Amygdala (tissue), 56 donors: ENCODE data around the gene PCED1A.
A peak's percentile ranks its signal among the peaks of the same experiment; 100 is the strongest.

Experiments used
- DNase-seq, 56 donors: peaks; one replicate each; lab custom pipeline; 2025; lab: John Stamatoyannopoulos, UW

Gene PCED1A

DNA sequence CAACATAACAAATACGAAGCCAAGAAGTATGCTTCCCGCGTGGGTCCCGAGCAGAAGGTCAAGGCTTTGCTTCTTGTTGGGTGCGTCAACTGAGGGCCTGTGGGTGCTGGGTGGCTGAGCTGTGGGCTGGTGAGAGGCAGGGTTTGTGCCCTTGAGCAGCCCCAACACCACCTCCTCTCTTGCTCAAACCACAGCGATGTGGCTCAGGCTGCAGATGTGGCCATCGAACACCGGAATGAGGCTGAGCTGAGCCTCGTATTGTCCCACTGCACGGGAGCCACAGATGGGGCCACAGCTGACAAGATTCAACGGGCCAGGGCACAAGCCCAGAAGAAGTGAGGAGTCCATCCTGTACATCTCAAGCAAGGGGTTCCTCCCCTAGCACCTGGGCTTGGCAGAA lies 25.8 kb upstream of the PCED1A start:
- DNase-seq: no peak

DNA sequence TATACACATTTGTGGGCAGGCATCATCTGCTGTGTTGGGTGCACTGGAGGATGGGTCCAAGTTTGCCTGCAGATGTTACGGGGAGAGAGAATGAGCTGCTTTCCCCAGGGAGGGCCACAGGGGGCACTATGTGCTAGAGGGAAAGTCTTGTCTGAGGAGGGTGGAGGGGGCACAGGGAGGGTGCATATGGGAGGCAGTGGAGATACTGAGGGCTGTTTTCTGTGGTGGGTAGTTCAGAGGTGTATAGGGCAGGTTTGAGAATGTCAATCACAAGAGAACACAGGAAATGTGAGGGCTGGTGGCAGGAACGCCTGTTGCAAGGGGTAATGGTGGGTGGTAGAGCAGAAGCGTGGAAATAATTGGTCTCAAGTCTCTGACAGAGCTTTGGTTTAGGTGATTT lies 25.2 kb upstream of the PCED1A start:
- peak in 4 of 56 donors; percentile 6 to 24 (median 11) for DNase-seq

DNA sequence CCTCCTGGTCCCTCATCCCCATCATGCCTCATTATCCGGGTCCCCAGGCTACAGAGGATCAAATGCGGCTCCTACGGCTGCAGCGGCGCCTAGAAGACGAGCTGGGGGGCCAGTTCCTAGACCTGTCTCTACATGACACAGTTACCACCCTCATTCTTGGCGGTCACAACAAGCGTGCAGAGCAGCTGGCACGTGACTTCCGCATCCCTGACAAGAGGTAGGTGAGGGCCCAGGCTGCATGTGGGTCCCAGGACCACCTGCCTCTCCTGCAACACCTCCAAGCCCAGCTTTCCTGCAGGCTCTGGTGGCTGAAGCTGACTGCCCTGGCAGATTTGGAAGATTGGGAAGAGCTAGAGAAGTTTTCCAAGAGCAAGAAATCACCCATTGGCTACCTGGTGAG lies 24.6 kb upstream of the PCED1A start:
- DNase-seq: no peak

DNA sequence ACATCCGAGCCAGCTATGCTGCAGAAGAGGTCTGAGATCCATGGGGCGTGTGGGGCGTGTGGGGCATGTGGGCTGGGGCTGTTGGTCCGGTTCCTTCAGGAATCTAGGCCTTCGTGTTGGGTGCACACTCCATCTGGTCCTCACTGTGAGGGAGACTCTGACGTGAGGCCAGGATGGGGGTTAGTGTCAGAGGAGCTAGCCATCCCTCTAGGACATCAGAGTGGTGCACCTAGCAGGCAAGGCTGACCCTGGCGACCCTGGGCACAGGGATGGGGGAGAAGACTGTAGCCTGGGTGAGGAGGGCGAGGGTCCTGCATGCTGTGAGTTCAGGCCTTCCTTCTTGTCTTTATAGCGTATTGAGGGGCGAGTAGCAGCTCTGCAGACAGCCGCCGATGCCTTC lies 24.2 kb upstream of the PCED1A start:
- DNase-seq: no peak

DNA sequence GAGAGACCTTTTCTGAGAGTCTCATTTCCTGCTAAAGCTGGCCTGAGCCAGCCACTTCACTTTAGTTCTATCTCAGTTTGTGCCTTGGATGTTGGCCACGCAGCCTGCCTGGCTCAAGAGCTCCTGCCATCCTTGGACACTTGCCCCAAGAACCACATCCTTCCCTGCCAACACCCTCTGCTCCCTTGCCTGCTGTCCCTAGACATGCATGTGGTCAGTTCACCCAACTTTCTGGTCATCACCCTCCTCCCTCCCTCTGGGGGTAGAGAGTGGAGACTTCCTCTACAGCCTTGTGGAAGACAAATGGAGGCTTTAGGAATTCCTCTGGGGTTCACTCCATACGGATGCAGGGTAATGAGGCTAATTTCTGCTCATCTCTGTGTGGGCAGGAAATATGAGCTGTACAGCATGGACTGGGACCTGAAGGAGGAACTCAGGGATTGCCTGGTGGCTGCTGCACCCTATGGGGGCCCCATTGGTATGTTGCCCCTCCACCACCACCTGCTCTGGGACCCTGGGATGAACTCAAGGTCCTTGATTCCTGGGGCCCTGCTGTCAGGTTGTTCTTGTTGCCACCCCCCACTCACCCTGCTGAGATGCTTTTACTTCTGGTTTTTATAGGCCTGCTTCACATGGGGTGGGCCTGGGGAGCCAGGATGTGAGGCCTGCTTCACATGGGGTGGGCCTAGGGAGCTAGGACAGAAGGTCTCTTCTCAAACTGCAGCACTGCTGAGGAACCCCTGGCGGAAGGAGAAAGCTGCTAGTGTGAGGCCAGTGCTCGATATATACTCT lies 19.1 kb upstream of the PCED1A start:
- peak in 8 of 56 donors; percentile 12 to 36 (median 23) for DNase-seq

DNA sequence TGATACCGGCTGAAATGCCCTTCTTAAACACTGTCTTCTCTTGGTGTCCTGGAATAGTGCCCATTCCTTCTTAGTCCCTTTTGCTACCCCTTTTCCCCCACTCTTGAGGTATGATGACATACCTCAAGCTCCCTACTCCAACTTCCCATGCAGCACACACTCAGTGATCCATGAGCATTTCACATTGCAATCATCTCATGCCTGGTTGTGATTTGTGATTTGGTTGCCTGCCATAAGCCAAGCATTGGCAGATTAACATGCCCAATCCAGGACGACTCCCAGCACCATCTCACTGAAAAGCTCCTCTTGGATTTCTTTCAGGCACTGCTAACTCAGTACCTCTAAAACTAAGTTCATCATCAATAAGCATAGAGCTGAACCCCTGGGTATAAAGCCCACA lies 18.1 kb upstream of the PCED1A start:
- no peak for DNase-seq

DNA sequence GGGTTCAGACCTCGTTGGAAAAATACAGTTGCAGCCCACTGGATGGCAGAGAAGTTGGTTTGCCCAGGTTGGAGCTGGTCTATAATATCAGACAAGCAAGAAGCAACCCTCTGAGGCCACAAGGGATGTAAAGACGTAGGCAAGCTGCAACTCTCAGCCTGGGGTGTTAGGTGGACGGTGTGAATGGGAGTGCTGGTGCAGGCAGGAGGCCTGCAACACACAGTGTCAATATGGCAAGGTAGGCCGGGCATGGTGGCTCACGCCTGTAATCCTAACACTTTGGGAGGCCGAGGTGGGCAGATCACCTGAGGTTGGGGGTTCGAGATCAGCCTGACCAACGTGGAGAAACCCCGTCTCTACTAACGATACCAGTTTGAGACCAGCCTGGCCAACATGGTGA lies 10.6 kb upstream of the PCED1A start:
- no peak for DNase-seq

DNA sequence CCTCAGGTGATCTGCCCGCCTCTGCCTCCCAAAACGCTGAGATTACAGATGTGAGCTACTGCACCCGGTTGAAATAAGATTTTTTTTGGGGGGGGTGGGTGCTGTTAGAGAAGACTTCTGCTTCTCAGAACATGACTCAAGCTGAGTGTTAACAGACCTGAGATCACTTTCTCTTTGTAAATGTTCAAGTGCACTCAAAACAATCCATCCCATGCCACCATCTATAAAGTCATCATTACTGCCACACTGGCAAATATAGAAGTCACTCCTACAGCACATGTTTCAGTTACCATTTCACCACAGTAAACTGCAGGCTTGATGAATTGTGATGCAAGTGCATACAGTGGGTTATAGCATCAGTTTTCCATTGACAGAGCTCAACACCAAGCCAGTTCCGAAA lies 9.1 kb upstream of the PCED1A start:
- DNase-seq: no peak

DNA sequence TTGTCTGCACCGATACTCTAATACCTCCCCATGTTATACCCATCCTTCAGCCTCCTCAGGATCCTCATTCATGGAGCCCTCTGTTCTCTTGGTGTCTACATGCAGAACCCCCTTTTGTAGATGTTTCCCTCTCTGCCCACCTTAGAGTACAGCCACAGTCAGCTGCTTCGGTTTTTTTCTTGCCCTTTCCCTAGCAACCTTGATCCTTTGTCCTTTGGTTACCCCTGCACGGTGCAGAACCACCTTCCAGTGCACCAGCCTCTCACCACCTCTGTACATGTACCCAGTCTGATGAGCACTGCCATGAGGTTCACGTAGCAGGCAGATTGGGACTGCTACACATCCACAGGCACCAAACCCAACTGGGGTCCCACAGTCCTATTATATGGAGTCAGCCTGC lies 7.3 kb upstream of the PCED1A start:
- no peak for DNase-seq

DNA sequence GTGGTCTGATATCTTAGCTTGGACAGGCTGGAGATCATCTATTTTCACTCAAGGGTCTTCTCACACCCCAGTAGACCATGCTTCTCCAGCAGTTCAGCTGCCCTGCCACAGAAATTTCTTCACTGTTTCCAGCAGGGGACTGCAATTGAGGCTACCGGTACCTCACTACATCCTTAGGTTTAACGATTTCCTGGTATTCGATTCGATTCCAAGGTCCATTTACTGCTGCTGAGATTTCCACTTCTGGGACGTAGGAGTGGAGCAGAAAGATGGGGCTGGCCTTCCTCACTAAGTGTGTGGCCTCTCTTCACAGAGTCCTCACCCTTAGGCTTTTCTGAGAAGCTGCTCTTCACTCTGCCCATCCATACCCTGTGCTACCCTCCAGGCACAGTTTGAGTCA lies 6.2 kb upstream of the PCED1A start:
- DNase-seq: no peak

DNA sequence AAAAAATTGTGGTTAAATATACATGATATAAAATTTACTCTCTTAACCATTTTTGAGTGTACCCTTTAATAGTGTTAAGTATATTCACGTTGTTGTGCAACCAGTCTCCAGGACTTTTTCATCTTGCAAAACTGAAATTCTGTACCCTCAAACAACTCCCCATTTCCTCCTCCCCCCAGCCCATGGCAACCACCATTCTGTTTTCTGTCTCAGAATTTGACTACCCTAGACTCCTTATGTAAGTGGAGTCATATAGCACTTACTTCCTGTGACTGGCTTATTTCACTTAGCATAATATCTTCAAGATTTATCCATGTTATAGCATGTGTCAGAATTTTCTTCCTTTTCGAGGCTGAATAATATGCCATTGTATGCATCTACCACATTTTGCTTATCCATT lies 5.2 kb upstream of the PCED1A start:
- DNase-seq: no peak

DNA sequence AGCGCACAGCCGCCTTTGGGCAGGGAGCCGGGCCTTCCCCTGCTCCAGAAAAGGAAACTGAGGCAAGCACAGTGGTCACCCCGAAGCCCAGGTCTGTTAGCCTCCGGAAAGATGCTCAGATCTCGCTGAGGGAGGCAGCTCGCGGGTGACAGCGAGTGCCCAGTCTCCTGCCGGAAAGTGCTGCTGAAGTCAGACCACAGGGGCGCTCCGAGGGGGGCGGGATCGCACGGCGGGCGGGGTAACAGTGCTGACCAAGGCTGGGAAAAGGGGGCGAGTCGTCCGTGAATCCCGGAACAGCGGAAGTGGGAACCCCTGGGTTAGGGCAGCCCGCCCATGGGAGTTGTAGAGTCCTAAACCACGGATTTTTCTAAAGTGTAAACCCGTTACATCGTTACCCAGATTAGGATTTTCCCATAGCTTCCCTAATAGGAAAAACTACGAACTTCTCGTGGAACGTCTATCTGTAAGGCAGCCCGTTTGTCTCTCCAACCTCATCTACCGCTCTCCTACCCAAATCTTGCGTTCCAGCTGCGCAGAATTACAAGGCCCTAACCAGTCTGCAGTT lies 594 bp upstream of the PCED1A start:
- DNase-seq: peak in 26 of 56 donors; percentile 18 to 72 (median 53)

DNA sequence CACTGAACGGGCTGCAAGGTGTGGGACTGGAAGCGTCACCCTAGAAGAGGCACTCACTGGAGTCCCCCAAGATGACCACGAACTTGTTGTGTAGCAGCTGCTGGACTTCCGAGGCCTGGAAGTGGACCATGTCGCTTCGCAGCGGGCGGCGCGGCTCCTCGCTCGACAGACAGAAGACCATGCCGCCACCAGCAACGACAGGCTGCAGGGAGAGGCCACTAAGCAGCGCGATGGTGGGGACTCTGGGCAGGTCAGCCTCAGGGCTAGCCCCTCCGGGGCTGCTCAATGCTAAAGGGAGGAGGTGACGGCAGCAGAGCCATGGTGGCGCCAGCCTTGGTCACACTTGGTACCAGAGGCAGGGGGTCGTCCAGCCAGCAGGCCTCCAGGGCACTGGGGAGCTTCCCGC lies 720 bp downstream of the PCED1A start:
- DNase-seq: peak in 2 of 56 donors; percentile 13 to 21

DNA sequence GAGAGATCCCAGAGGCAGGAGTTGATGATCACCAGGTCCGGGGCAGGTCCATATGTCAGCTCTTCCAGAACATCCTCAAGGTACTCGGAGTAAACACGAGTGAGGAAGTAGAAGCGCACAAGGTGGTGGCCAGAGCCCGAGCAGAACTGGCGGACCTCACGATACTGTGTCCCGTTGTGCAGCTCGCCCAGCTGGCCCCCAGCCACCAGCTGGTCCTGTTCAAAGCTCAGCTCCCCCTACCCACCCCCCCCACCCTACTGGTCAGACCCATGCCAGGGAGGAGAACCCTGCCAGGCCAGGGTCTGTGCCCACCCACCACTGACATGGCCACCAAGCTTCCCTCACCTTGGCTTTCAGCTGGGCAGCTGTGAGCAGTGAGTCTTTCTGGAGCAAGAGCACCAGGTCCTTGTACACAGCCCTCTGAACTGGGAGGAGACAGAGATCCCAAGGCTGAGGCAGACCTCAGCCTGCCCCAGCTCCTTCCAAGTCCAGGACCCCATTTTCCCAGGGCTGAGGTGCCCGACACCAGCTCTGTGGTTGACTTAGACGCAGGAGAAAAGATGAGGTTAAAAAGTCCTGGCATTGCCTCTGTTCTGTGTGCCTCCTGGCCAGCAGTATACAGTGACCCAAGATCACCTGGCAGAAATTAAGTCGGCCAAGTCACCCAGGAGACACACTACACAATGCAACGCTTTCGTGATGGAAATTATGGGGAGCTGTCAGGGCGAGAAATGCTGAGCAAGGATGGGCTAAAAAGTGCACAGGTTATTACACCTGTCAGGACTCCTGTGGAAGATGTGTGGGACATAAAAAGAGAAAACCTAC lies 1.4 kb downstream of the PCED1A start:
- no peak for DNase-seq

DNA sequence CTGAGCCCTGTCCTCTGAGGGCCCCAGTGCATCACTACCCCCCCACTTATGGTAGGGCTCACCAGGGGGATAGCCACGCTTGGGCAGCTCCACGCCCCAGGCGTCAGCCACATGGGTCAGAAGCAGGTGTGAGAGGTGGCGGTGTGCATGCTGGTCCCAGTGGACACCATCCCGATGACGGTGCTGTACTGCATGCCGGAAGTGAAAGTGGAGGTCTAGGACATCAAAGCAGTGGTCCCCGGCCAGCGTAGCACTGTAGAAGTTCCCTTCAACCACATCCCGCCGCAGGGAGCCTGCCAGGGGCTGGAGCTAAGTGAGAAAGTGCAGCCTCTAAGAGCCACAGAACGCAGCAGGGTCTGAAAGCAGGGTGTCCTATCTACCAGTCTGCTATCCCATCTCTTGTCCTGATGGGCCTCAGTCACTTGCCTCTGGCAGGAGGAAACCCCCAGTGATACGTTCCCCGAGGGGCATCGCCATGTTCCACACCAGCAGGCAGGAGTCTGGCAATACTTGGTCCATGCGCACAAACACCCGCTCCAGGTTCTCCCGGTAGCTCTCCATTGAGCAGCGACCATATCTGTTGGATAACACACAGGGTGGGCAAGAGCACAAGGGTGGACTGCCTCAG lies 2.2 kb downstream of the PCED1A start:
- DNase-seq: no peak

DNA sequence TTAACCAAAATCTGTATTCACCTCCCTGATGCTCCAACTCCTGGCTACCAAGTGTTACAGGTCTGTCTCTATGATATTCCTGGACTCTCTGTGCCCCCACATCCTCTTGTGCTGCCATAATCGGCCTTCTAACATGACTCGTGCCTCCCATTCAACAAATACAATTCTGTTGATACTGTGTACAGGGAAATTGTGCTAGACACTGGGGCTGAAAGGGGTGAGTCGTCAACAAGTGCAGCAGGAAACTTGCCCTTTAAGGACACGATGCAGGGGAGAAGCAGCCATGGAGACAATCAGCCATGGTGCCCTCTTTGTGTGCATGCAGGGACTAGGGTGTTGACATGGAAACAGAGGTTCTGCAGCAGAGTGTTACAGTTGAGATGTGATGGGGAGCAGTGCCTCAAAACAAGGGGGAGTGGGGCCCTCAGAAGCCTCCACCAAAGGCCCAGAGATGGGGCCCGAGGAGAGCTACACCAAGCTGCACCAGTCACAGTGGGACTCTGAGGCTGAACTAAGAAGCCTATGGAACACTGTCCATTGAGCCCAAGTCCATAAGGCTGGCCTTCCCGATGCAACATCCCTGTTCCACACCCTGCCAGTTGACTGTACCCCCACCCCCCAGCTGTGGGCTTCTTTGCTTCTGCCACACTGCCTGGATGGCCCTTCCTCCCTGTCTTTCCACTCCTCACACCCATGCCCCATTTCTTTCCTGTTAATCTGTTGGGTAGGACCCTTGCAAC lies 3.1 kb downstream of the PCED1A start:
- no peak for DNase-seq

DNA sequence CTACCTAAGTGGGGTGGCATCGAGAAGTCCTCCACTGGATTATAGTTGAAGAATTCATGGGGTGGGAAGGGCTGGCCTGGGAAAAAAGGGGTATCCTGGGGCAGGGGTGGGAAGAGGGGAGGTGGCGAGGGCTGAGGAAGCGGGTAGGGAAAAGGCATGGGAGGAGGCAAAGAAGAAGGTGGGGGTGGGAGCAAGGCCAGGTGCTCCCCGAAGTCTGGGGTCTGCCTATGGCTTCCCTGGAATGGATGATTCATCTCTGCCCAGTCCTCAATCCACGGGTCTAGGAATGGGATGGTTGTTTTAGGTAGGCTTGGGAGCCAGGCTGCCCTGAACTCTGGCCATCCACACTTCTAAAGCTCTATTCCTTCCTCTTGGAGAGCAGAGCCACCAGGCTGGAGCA lies 4.4 kb downstream of the PCED1A start:
- no peak for DNase-seq

DNA sequence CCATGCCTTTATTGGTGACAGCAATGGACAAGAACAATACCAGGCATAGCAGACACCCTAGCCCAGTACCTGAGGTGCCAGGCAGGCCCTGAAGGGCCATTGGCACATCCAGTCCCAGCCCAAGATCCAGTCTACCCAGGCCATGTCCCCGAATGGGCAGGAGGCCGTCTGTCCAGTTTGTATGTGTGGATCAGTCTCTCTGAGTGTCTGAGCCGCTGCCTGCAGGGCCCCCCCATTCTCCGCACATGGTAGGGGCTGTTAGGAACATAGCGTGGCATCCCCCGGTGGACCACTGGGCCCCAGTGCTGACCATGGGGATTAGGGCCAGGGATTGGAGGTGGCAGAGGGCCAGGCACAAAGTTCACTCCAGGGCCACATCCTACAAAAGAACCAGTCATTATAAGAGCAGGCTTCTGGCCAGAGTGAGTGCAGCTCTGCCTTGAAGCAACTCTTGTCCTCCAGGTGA lies 5.1 kb downstream of the PCED1A start:
- DNase-seq: no peak

DNA sequence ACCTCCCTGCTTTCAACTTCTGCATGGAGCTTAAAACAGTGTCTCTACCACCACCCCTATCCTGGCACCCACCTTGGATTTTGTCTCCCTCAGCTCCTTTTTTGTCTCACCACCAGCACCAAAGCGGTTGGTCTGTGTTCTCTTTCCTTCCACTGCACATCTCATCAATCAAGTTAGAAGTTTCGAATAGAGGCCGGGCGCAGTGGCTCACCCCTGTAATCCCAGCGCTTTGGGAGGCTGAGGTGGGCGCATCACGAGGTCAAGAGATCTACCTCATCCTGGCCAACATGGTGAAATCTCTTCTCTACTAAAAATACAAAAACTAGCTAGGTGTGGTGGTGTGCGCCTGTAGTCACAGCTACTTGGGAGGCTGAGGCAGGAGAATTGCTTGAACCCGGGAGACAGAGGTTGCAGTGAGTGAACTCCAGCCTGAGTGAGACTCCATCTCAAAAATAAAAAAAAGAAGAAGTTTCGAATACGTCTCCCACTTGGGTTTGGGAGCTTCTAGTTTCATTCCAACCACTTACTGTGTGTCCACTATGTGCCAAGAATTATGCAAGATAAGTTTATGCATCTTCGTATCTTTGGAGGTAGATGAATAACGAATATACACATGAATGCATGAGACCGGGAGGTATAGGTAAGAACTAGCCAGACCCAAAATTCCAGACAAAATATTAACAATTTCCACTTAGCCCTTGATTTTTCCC lies 5.9 kb downstream of the PCED1A start:
- DNase-seq: no peak

DNA sequence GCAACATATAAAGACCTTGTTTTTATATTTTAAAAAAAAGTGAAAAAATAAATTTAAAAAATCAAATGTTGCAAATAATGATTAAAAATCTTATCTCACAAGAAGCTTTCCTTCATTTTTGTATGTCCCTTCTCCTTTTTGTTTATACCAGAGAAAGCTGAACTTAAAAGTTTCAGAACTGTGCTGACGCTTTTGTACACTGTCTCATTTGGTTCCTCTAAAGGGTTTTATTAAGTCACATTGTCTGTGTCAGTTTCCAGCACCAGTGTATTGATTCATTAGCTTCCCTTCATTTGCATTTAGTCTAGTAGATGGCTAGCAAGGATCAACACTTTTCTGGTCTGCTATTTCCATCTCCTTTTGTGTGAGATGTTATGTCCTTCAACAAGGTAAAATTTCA lies 6.7 kb downstream of the PCED1A start:
- DNase-seq: no peak
